Chondrocyte (in vitro differentiated cells): ENCODE results near the gene GALNT1. TPM values are rescaled to one million over a fixed set of nuclear protein-coding genes. Genes with fewer than 3 reads are reported as not detected.
A peak's percentile ranks its signal among the peaks of the same experiment; 100 is the strongest.

Experiments used
- DNase-seq: peaks from one replicate; pipeline ENCODE4 v3.0.0; 2021; ENCODE audit warnings: mixed read lengths, low spot score
- H3K27ac Mint-ChIP-seq: one replicate; pipeline ENCODE4 v1.8.0; 2021; ENCODE audit warnings: mild to moderate bottlenecking, moderate library complexity, mixed read lengths; ENCODE audit not compliant: unreplicated experiment
- H3K27me3 Mint-ChIP-seq: 2 replicates; pipeline ENCODE4 v1.8.0; 2021; ENCODE audit warnings: low read depth, mixed read lengths
- H3K36me3 Mint-ChIP-seq: 2 replicates; pipeline ENCODE4 v1.8.0; 2021; ENCODE audit warnings: low read depth, mixed read lengths
- H3K4me1 Mint-ChIP-seq: 2 replicates; pipeline ENCODE4 v1.8.0; 2021; ENCODE audit warnings: low read depth, mild to moderate bottlenecking, mixed read lengths
- H3K4me3 Mint-ChIP-seq: one replicate; pipeline ENCODE4 v1.8.0; 2021; ENCODE audit warnings: mild to moderate bottlenecking, moderate library complexity, mixed read lengths; ENCODE audit not compliant: unreplicated experiment
- H3K9me3 Mint-ChIP-seq: 2 replicates; pipeline ENCODE4 v1.8.0; 2021; ENCODE audit warnings: low read depth, mixed read lengths
- CTCF ChIP-seq: fragments of 200-600 bp; sonication (generic); IDR thresholded peaks from 2 replicates; pipeline ENCODE4 v1.5.0; 2021; ENCODE audit warnings: antibody characterized with exemption, mild to moderate bottlenecking, moderate library complexity
- total RNA-seq: library from RNA; stranded (reverse); gene quantifications from 3 replicates; pipeline ENCODE4 v1.2.1, GENCODE V29; 2021

GALNT1 gene
- total RNA-seq, 1 donor from 2014 or later, result 228 TPM

- H3K4me1 Mint-ChIP-seq, result peaks cover 21% of the 10 kb centered on the region
- peaks cover 3% of the 10 kb centered on the region for H3K9me3 Mint-ChIP-seq
These were observed 150.6 kb downstream of the GALNT1 start for GRCh38 chr18:35732162-35732561.

GRCh38 chr18:35732636-35733035 lies 151.1 kb downstream of the GALNT1 start:
- H3K4me3 Mint-ChIP-seq, result no peak overlapping the region
- no peak for TF ChIP-seq CTCF
- H3K36me3 Mint-ChIP-seq, result peaks cover 3% of the 10 kb centered on the region
- H3K4me1 Mint-ChIP-seq, result peaks cover 21% of the 10 kb centered on the region
- no peaks in the 10 kb centered on the region for H3K27me3 Mint-ChIP-seq
- peak overlapping the region; percentile 49 for H3K27ac Mint-ChIP-seq
- DNase-seq, result no peak
- H3K9me3 Mint-ChIP-seq, result peaks cover 2% of the 10 kb centered on the region

More at GRCh38 chr18:35732162-35732561, 150.6 kb downstream of the GALNT1 start:
- Mint-ChIP-seq H3K4me3 (no peak overlapping the region), H3K36me3 (peaks cover 3% of the 10 kb centered on the region), H3K27ac (no peak overlapping the region), H3K27me3 (no peaks in the 10 kb centered on the region)
- no peak for TF ChIP-seq CTCF
- no peak for DNase-seq

GRCh38 chr18:35733408-35733807 lies 151.9 kb downstream of the GALNT1 start:
- no peak for DNase-seq
- Mint-ChIP-seq H3K27ac (no peak overlapping the region), H3K9me3 (peaks cover 3% of the 10 kb centered on the region), H3K4me1 (peaks cover 21% of the 10 kb centered on the region), H3K36me3 (peaks cover 3% of the 10 kb centered on the region), H3K4me3 (no peak overlapping the region), H3K27me3 (no peaks in the 10 kb centered on the region)
- no peak for TF ChIP-seq CTCF

- no peak overlapping the region for H3K27ac Mint-ChIP-seq
- TF ChIP-seq CTCF, result no peak
- H3K4me1 Mint-ChIP-seq, result peaks cover 21% of the 10 kb centered on the region
- H3K9me3 Mint-ChIP-seq, result peaks cover 14% of the 10 kb centered on the region
- H3K27me3 Mint-ChIP-seq, result no peaks in the 10 kb centered on the region
- H3K4me3 Mint-ChIP-seq, result no peak overlapping the region
- no peak for DNase-seq
- peaks cover 5% of the 10 kb centered on the region for H3K36me3 Mint-ChIP-seq
These were observed 155.2 kb downstream of the GALNT1 start for GRCh38 chr18:35736696-35737095.

- no peak for TF ChIP-seq CTCF
- H3K27me3 Mint-ChIP-seq, result no peaks in the 10 kb centered on the region
- H3K4me3 Mint-ChIP-seq, result no peak overlapping the region
- peaks cover 5% of the 10 kb centered on the region for H3K36me3 Mint-ChIP-seq
- no peak for DNase-seq
- peaks cover 14% of the 10 kb centered on the region for H3K9me3 Mint-ChIP-seq
- H3K27ac Mint-ChIP-seq, result no peak overlapping the region
- H3K4me1 Mint-ChIP-seq, result peaks cover 39% of the 10 kb centered on the region
These were observed 158.2 kb downstream of the GALNT1 start for GRCh38 chr18:35739778-35740177.
